ENCODE results near the gene NXPH4.

DNA sequence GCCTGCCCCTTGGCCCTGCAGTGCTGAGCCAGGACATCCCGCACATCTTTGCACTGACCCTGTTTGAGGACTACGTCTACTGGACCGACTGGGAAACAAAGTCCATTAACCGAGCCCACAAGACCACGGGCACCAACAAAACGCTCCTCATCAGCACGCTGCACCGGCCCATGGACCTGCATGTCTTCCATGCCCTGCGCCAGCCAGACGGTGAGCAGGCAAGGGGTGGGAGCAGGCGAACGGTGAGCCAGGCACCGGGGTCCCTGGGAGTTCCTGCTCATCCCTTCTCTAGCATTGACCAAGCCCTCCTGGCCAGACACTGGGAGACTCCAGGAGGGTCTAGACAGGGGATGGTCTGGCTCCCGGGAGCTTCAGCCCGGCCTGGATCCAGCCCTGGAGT, 17.4 kb upstream of the NXPH4 start:
- TF ChIP-seq CTCF (IDR thresholded peaks at IDR 0.05) (no peak), POLR2A (IDR thresholded peaks at IDR 0.05) (no peak)

Measured in esophagus squamous epithelium (tissue), 4 donors.